Osteocyte (in vitro differentiated cells): Measurements from ENCODE around the gene SARS2. TPM values are rescaled to one million over a fixed set of nuclear protein-coding genes. Genes with fewer than 3 reads are reported as not detected.
"Not testable (repeated sequence)": the region's sequence is repeated elsewhere in the genome, so short reads cannot be mapped to it uniquely, and the experiment has no call there.

Experiments used
- DNase-seq: peaks from one replicate; pipeline ENCODE4 v3.0.0; 2021; ENCODE audit warnings: mixed read lengths; ENCODE audit not compliant: unreplicated experiment; ENCODE audit errors: extremely low spot score
- H3K27ac Mint-ChIP-seq: one replicate; pipeline ENCODE4 v1.8.0; 2021; ENCODE audit warnings: mild to moderate bottlenecking, mixed read lengths; ENCODE audit not compliant: unreplicated experiment
- H3K27me3 Mint-ChIP-seq: one replicate; pipeline ENCODE4 v1.8.0; 2021; ENCODE audit warnings: mixed read lengths; ENCODE audit not compliant: unreplicated experiment
- H3K36me3 Mint-ChIP-seq: one replicate; pipeline ENCODE4 v1.8.0; 2021; ENCODE audit warnings: mixed read lengths; ENCODE audit not compliant: unreplicated experiment
- H3K4me1 Mint-ChIP-seq: one replicate; pipeline ENCODE4 v1.8.0; 2021; ENCODE audit warnings: mixed read lengths; ENCODE audit not compliant: unreplicated experiment
- H3K4me3 Mint-ChIP-seq: one replicate; pipeline ENCODE4 v1.8.0; 2021; ENCODE audit warnings: mild to moderate bottlenecking, moderate library complexity, mixed read lengths; ENCODE audit not compliant: unreplicated experiment
- H3K9me3 Mint-ChIP-seq: one replicate; pipeline ENCODE4 v1.8.0; 2021; ENCODE audit warnings: mixed read lengths; ENCODE audit not compliant: unreplicated experiment
- total RNA-seq: library from RNA; stranded (reverse); gene quantifications from 2 replicates; pipeline ENCODE4 v1.2.1, GENCODE V29; 2021
- TF ChIP-seq, protein P1 (sequence below): fragments of 200-600 bp; sonication (generic); IDR thresholded peaks from 2 replicates; pipeline ENCODE4 v1.5.0; 2021; ENCODE audit warnings: antibody characterized with exemption, mild to moderate bottlenecking, moderate library complexity

Gene SARS2
- total RNA-seq, 1 donor from 2014 or later, result 26.7 TPM

- Mint-ChIP-seq H3K4me1 (peaks cover 26% of the 10 kb centered on the region), H3K27me3 (no peaks in the 10 kb centered on the region), H3K4me3 (peak within 1 kb of the TSS; percentile 93), H3K9me3 (no peaks in the 10 kb centered on the region), H3K36me3 (peaks cover 6% of the 10 kb centered on the region), H3K27ac (peak within 1 kb of the TSS; percentile 96)
- peak; percentile 86 for DNase-seq
- TF ChIP-seq, protein P1, sequence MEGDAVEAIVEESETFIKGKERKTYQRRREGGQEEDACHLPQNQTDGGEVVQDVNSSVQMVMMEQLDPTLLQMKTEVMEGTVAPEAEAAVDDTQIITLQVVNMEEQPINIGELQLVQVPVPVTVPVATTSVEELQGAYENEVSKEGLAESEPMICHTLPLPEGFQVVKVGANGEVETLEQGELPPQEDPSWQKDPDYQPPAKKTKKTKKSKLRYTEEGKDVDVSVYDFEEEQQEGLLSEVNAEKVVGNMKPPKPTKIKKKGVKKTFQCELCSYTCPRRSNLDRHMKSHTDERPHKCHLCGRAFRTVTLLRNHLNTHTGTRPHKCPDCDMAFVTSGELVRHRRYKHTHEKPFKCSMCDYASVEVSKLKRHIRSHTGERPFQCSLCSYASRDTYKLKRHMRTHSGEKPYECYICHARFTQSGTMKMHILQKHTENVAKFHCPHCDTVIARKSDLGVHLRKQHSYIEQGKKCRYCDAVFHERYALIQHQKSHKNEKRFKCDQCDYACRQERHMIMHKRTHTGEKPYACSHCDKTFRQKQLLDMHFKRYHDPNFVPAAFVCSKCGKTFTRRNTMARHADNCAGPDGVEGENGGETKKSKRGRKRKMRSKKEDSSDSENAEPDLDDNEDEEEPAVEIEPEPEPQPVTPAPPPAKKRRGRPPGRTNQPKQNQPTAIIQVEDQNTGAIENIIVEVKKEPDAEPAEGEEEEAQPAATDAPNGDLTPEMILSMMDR, result no peak
These were observed 44.8 kb upstream of the SARS2 start, which contains the start of gene FBXO17 for GRCh38 chr19:38975214-38975860. Gene FBXO17, minus strand, starts transcription at chr19:38975742. Its CDS starts 25,423 bp downstream, at chr19:38950319.

- Mint-ChIP-seq H3K36me3 (peaks cover 6% of the 10 kb centered on the region), H3K27me3 (no peaks in the 10 kb centered on the region), H3K4me3 (peak overlapping the region; percentile 86), H3K4me1 (peaks cover 26% of the 10 kb centered on the region), H3K27ac (peak overlapping the region; percentile 95), H3K9me3 (no peaks in the 10 kb centered on the region)
- TF ChIP-seq, protein P1, result peak; percentile 12
- DNase-seq, result no peak
These were observed 44.2 kb upstream of the SARS2 start for GRCh38 chr19:38974624-38975213.

GRCh38 chr19:38971672-38972071 is 41.1 kb upstream of the SARS2 start:
- DNase-seq, result no peak
- H3K36me3 Mint-ChIP-seq, result peaks cover 7% of the 10 kb centered on the region
- H3K27me3 Mint-ChIP-seq, result no peaks in the 10 kb centered on the region
- no peaks in the 10 kb centered on the region for H3K9me3 Mint-ChIP-seq
- H3K4me3 Mint-ChIP-seq, result no peak overlapping the region
- peaks cover 25% of the 10 kb centered on the region for H3K4me1 Mint-ChIP-seq
- H3K27ac Mint-ChIP-seq, result peak overlapping the region; percentile 10
- TF ChIP-seq, protein P1, result no peak

GRCh38 chr19:38970664-38971532 is 40.3 kb upstream of the SARS2 start:
- DNase-seq, result no peak
- Mint-ChIP-seq H3K4me3 (no peak overlapping the region), H3K36me3 (peaks cover 12% of the 10 kb centered on the region), H3K4me1 (peaks cover 17% of the 10 kb centered on the region), H3K9me3 (no peaks in the 10 kb centered on the region), H3K27me3 (no peaks in the 10 kb centered on the region), H3K27ac (no peak overlapping the region)
- TF ChIP-seq, protein P1, result no peak

- not testable (repeated sequence) for H3K4me3 Mint-ChIP-seq, DNase-seq, H3K9me3 Mint-ChIP-seq, H3K27me3 Mint-ChIP-seq, H3K27ac Mint-ChIP-seq, H3K4me1 Mint-ChIP-seq
- peaks cover 11% of the 10 kb centered on the region for H3K36me3 Mint-ChIP-seq
These were observed 35.6 kb upstream of the SARS2 start for GRCh38 chr19:38966149-38966548.
